HepG2 (cell line): ENCODE measurements around the gene TAS2R60. TPM values are rescaled to one million over a fixed set of nuclear protein-coding genes. Genes with fewer than 3 reads are reported as not detected.

Experiments used
- CTCF ChIP-seq: sonication (generic); formaldehyde crosslinking; IDR thresholded peaks from 2 replicates; pipeline ENCODE4 v1.5.0; 2020; ENCODE audit warnings: mild to moderate bottlenecking, missing genetic modification reagents, moderate library complexity
- PCBP2 ChIP-seq: fragments of 200-400 bp; formaldehyde crosslinking; optimal IDR thresholded peaks from 2 replicates; pipeline ENCODE3; 2018; ENCODE audit warnings: low read length, low read depth; ENCODE audit not compliant: poor library complexity, severe bottlenecking
- RELA ChIP-seq: sonication (generic); formaldehyde crosslinking; IDR thresholded peaks from 2 replicates; pipeline ENCODE4 v1.4.0; 2020; ENCODE audit warnings: missing genetic modification reagents
- ZBTB40 ChIP-seq, 2 experiments: fragments of 450-650 bp in 1 of 2; sonication (generic) in 1 of 2; formaldehyde crosslinking in 1 of 2; IDR thresholded peaks; 2 replicates each; pipeline versions ENCODE4 v1.6.1 to v1.8.0; 2016 to 2022; ENCODE audit warnings: antibody characterized with exemption in 1 of 2, mild to moderate bottlenecking in 1 of 2, missing genetic modification reagents in 1 of 2
- ZMYM2 ChIP-seq: sonication (generic); formaldehyde crosslinking; IDR thresholded peaks from 2 replicates; pipeline ENCODE4 v1.8.0; 2022; ENCODE audit warnings: mild to moderate bottlenecking, missing genetic modification reagents
- ZNF225 ChIP-seq: sonication (generic); formaldehyde crosslinking; IDR thresholded peaks from 2 replicates; pipeline ENCODE4 v1.4.0; 2020; ENCODE audit warnings: mild to moderate bottlenecking, missing genetic modification reagents
- ZNF558 ChIP-seq: sonication (generic); formaldehyde crosslinking; IDR thresholded peaks from 2 replicates; pipeline ENCODE4 v1.9.0; 2022; ENCODE audit warnings: mild to moderate bottlenecking, missing genetic modification reagents, borderline replicate concordance
- ZNF850 ChIP-seq: sonication (generic); formaldehyde crosslinking; conservative IDR thresholded peaks from 2 replicates; pipeline ENCODE4 v1.9.0; 2021; ENCODE audit warnings: mild to moderate bottlenecking, missing genetic modification reagents
- ZNF879 ChIP-seq: sonication (generic); formaldehyde crosslinking; IDR thresholded peaks from 2 replicates; pipeline ENCODE4 v1.8.1; 2023; ENCODE audit warnings: missing genetic modification reagents
- ZSCAN31 ChIP-seq: sonication (generic); formaldehyde crosslinking; IDR thresholded peaks from 2 replicates; pipeline ENCODE4 v1.5.0; 2020; ENCODE audit warnings: low read depth, mild to moderate bottlenecking, missing genetic modification reagents
- polyA plus RNA-seq, 8 experiments: library from polyadenylated mRNA; depleted of rRNA in 3 of 8; stranded (reverse) in 7 of 8; unstranded in 1 of 8; fragments of >200 nt; fragmentation: Illumina TruSeq in 4 of 8; extraction: Trizol in 4 of 8; gene quantifications; 2 replicates each; pipeline versions ENCODE4 v1.2.1 to v1.2.3, GENCODE V29; 2011 to 2016; ENCODE audit warnings: low read depth in 4 of 8, missing spikeins in 1 of 8, mixed read lengths in 1 of 8; ENCODE audit not compliant: insufficient read depth in 1 of 8
- total RNA-seq, 5 experiments: library from RNA; depleted of rRNA; stranded (reverse); fragments of >200 nt; fragmentation: Illumina TruSeq; extraction: Trizol; gene quantifications; 2 replicates each; pipeline ENCODE4 v1.2.3, GENCODE V29; 2016; ENCODE audit warnings: low read depth in 1 of 5

TAS2R60 gene
- total and polyA plus RNA-seq, 2 of the 13 experiments (the other 11 are each of a cell fraction or from before 2014, with no cell fraction given) = not detected

- TF ChIP-seq ZBTB40 (IDR thresholded peaks at IDR 0.05) = no peak
- no peak for TF ChIP-seq ZBTB40 (CRISPR knock-in tag; IDR thresholded peaks at IDR 0.05)
- TF ChIP-seq ZNF850 (CRISPR knock-in tag) = no peak
- TF ChIP-seq CTCF = 0 out of 2 replicates have a peak, but pooled peaks have one; percentile 28
- TF ChIP-seq ZSCAN31 (CRISPR knock-in tag) = 0 out of 2 replicates have a peak, but pooled peaks have one; percentile 21
- TF ChIP-seq PCBP2 = no peak
- TF ChIP-seq RELA = no peak
- no peak for TF ChIP-seq ZNF879
- TF ChIP-seq ZNF225 (CRISPR knock-in tag) = no peak
- TF ChIP-seq ZNF558 = 0 out of 2 replicates have a peak, but pooled peaks have one; percentile 12
- TF ChIP-seq ZMYM2 = no peak
Observed at GRCh38 chr7:143396182-143396581, 47.1 kb upstream of the TAS2R60 start (continued).
